ENCODE measurements around the gene HSPA12A.
"Not testable (repeated sequence)": the region's sequence is repeated elsewhere in the genome, so short reads cannot be mapped to it uniquely, and the experiment has no call there.

HSPA12A gene

DNA sequence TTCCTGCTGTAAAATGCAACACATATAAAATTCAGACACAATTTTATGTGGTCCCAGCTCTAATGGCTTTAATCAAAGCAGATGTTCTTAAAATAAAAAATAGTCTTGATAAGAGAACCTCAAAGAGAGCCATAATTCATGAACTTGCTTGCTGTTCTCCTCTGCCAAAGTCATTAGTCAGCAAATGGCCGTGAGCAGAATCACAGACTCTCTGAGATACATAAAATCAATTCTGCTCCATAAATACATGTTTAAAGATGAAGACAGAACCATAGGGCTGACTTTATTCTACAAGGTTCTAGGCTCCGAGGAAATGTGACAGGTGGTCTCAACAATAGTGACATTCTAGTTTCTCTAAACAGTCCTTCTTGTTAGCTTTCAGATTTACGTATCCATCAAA is 29.8 kb downstream of the HSPA12A start:
- Histone ChIP-seq H3K36me3 (replicated peaks in 1 of 2; ENCODE audit: control insufficient read depth in 2 of 2, insufficient read depth in 2 of 2, low read length in 2 of 2) (no peaks in the 10 kb centered on the region), H3K9ac (ENCODE audit: low read depth, low read length, poor library complexity) (no peak overlapping the region), H3K27ac (replicated peaks; ENCODE audit: low read length) (no peak overlapping the region), H3K27me3 (ENCODE audit: control insufficient read depth in 3 of 3, insufficient read depth in 3 of 3, low read depth in 1 of 3, low read length in 3 of 3) (peaks cover 0 to 3% (median 0%) of the 10 kb centered on the region in 3 experiments), H2BK12ac (ENCODE audit: low read length) (no peak overlapping the region), H2BK120ac (ENCODE audit: low read depth, low read length) (no peak overlapping the region), H3K79me1 (ENCODE audit: low read depth, low read length) (no peaks in the 10 kb centered on the region), H3K4ac (ENCODE audit: low read length) (no peak overlapping the region), H3K4me3 (ENCODE audit: low read length in 2 of 2) (no peak overlapping the region), H2BK5ac (ENCODE audit: low read length) (no peak overlapping the region), H3K14ac (ENCODE audit: low read length) (no peak overlapping the region), H2AK5ac (ENCODE audit: low read depth, low read length) (no peak overlapping the region), H4K8ac (ENCODE audit: low read depth, low read length) (no peak overlapping the region), H2BK15ac (ENCODE audit: low read length) (no peak overlapping the region), H4K91ac (ENCODE audit: low read depth, low read length, poor library complexity) (no peak overlapping the region), H3K4me1 (ENCODE audit: control insufficient read depth in 2 of 2, insufficient read depth in 1 of 2, low read depth in 1 of 2, low read length in 2 of 2) (peaks cover 0 to 2% of the 10 kb centered on the region in 2 donors), H3K18ac (ENCODE audit: low read length) (no peak overlapping the region), H3K23ac (ENCODE audit: low read depth, low read length, poor library complexity) (no peak overlapping the region), H3K9me3 (replicated peaks in 1 of 2; ENCODE audit: control insufficient read depth in 2 of 2, insufficient read depth in 1 of 2, low read depth in 1 of 2, low read length in 2 of 2) (peaks cover 0 to 1% of the 10 kb centered on the region in 2 donors), H3K4me2 (ENCODE audit: insufficient read depth, low read length, poor library complexity, severe bottlenecking) (no peak overlapping the region), H2AFZ (ENCODE audit: low read length) (no peak overlapping the region)
- no peak for DNase-seq (ENCODE audit: low spot score)
- no CpG with 5 or more reads among the region's 3 CpGs for WGBS, 2 donors (ENCODE audit: extremely low coverage in 2 of 2, insufficient read length in 2 of 2, insufficient replicate concordance in 1 of 2)

DNA sequence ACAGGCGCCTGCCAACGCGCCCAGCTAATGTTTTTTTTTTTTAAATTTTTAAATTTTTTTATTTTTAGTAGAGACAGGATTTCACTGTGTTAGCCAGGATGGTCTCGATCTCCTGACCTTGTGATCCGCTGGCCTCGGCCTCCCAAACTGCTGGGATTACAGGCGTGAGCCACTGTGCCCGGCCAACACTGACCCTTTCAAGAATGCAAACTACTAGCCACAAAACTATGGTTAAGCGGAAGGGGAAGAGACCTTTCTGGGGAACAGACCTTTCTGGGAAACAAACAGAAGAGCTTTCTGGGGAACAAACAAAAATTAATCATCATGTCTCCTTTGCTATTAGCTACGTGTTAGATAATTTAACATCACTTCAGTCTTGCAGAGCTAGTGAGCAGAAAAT is 30.6 kb downstream of the HSPA12A start:
- not testable (repeated sequence) for H3K36me3 ChIP-seq (replicated peaks in 1 of 2; ENCODE audit: control insufficient read depth in 2 of 2, insufficient read depth in 2 of 2, low read length in 2 of 2); H3K4me2 ChIP-seq (ENCODE audit: insufficient read depth, low read length, poor library complexity, severe bottlenecking); H4K91ac ChIP-seq (ENCODE audit: low read depth, low read length, poor library complexity); H3K27me3 ChIP-seq (ENCODE audit: control insufficient read depth in 3 of 3, insufficient read depth in 3 of 3, low read depth in 1 of 3, low read length in 3 of 3); H2BK15ac ChIP-seq (ENCODE audit: low read length); H4K8ac ChIP-seq (ENCODE audit: low read depth, low read length); DNase-seq (ENCODE audit: low spot score); H2AK5ac ChIP-seq (ENCODE audit: low read depth, low read length); H3K18ac ChIP-seq (ENCODE audit: low read length); H3K9me3 ChIP-seq (replicated peaks in 1 of 2; ENCODE audit: control insufficient read depth in 2 of 2, insufficient read depth in 1 of 2, low read depth in 1 of 2, low read length in 2 of 2); H3K4ac ChIP-seq (ENCODE audit: low read length); H3K79me1 ChIP-seq (ENCODE audit: low read depth, low read length); H2BK5ac ChIP-seq (ENCODE audit: low read length); H3K4me1 ChIP-seq (ENCODE audit: control insufficient read depth in 2 of 2, insufficient read depth in 1 of 2, low read depth in 1 of 2, low read length in 2 of 2); H2AFZ ChIP-seq (ENCODE audit: low read length); H3K9ac ChIP-seq (ENCODE audit: low read depth, low read length, poor library complexity); H3K14ac ChIP-seq (ENCODE audit: low read length); H3K27ac ChIP-seq (replicated peaks; ENCODE audit: low read length); H2BK120ac ChIP-seq (ENCODE audit: low read depth, low read length); H3K23ac ChIP-seq (ENCODE audit: low read depth, low read length, poor library complexity); H3K4me3 ChIP-seq (ENCODE audit: low read length in 2 of 2); H2BK12ac ChIP-seq (ENCODE audit: low read length)
- WGBS, 2 donors (ENCODE audit: extremely low coverage in 2 of 2, insufficient read length in 2 of 2, insufficient replicate concordance in 1 of 2): no CpG with 5 or more reads among the region's 10 CpGs

DNA sequence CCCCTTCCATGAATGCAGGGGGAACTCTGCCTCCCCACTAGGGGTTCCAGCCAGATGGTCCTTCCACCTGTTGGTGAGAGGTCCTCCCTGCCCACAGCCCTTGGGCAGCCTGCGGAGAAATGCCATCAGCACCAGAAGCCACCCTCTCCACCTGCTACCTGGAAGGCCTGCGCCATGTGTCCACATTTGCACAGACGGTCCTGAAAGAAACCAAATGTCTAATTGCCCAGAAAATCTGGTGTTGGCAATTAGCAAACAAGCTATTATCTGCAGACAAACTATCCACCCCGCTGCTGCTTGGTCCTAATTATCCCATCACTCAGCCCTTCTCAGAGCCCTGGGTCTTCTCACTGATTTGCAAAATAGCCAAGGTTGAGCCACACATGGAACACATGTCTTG is 32.3 kb downstream of the HSPA12A start:
- DNase-seq (ENCODE audit: low spot score): no peak
- no peak overlapping the region for H3K4me2 ChIP-seq (ENCODE audit: insufficient read depth, low read length, poor library complexity, severe bottlenecking)
- H2AFZ ChIP-seq (ENCODE audit: low read length): no peak overlapping the region
- no peak overlapping the region for H2AK5ac ChIP-seq (ENCODE audit: low read depth, low read length)
- no peak overlapping the region for H2BK15ac ChIP-seq (ENCODE audit: low read length)
- peaks cover 0 to 7% of the 10 kb centered on the region in 2 donors for H3K4me1 ChIP-seq (ENCODE audit: control insufficient read depth in 2 of 2, insufficient read depth in 1 of 2, low read depth in 1 of 2, low read length in 2 of 2)
- H3K27me3 ChIP-seq (ENCODE audit: control insufficient read depth in 3 of 3, insufficient read depth in 3 of 3, low read depth in 1 of 3, low read length in 3 of 3): no peaks in the 10 kb centered on the region
- no peak overlapping the region for H3K4ac ChIP-seq (ENCODE audit: low read length)
- no peak overlapping the region for H3K23ac ChIP-seq (ENCODE audit: low read depth, low read length, poor library complexity)
- H3K79me1 ChIP-seq (ENCODE audit: low read depth, low read length): peaks cover under 1% of the 10 kb centered on the region
- H4K8ac ChIP-seq (ENCODE audit: low read depth, low read length): no peak overlapping the region
- H3K9ac ChIP-seq (ENCODE audit: low read depth, low read length, poor library complexity): no peak overlapping the region
- peaks cover 0 to 1% of the 10 kb centered on the region in 2 donors for H3K9me3 ChIP-seq (replicated peaks in 1 of 2; ENCODE audit: control insufficient read depth in 2 of 2, insufficient read depth in 1 of 2, low read depth in 1 of 2, low read length in 2 of 2)
- no peak overlapping the region for H2BK12ac ChIP-seq (ENCODE audit: low read length)
- H4K91ac ChIP-seq (ENCODE audit: low read depth, low read length, poor library complexity): no peak overlapping the region
- H3K27ac ChIP-seq (replicated peaks; ENCODE audit: low read length): no peak overlapping the region
- no CpG with 5 or more reads among the region's 4 CpGs for WGBS, 2 donors (ENCODE audit: extremely low coverage in 2 of 2, insufficient read length in 2 of 2, insufficient replicate concordance in 1 of 2)
- H3K14ac ChIP-seq (ENCODE audit: low read length): no peak overlapping the region
- H2BK120ac ChIP-seq (ENCODE audit: low read depth, low read length): no peak overlapping the region
- no peak overlapping the region for H3K4me3 ChIP-seq (ENCODE audit: low read length in 2 of 2)
- H2BK5ac ChIP-seq (ENCODE audit: low read length): no peak overlapping the region
- H3K18ac ChIP-seq (ENCODE audit: low read length): no peak overlapping the region
- H3K36me3 ChIP-seq (replicated peaks in 1 of 2; ENCODE audit: control insufficient read depth in 2 of 2, insufficient read depth in 2 of 2, low read length in 2 of 2): no peaks in the 10 kb centered on the region

DNA sequence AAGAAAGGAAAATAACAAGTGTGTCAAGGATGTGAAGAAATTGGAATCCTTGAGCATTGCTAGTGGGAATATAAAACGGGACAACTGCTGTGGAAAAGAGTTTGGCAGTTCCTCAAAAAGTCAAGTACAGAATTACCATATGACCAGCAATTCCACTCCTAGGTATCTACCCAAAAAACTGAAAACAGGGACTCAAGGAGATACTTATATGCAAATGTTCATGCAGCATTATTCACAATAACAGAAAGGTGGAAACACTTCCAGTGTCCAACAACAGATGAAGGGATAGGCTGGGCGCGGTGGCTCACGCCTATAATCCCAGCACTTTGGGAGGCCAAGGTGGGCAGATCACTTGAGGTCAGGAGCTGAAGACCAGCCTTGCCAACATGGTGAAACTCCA is 33.5 kb downstream of the HSPA12A start:
- Histone ChIP-seq H3K4me2 (ENCODE audit: insufficient read depth, low read length, poor library complexity, severe bottlenecking) (no peak overlapping the region), H3K18ac (ENCODE audit: low read length) (no peak overlapping the region), H3K4me1 (ENCODE audit: control insufficient read depth in 2 of 2, insufficient read depth in 1 of 2, low read depth in 1 of 2, low read length in 2 of 2) (peaks cover 0 to 7% of the 10 kb centered on the region in 2 donors), H3K27ac (replicated peaks; ENCODE audit: low read length) (no peak overlapping the region), H3K27me3 (ENCODE audit: control insufficient read depth in 3 of 3, insufficient read depth in 3 of 3, low read depth in 1 of 3, low read length in 3 of 3) (no peaks in the 10 kb centered on the region), H2AK5ac (ENCODE audit: low read depth, low read length) (no peak overlapping the region), H3K4me3 (ENCODE audit: low read length in 2 of 2) (no peak overlapping the region), H4K8ac (ENCODE audit: low read depth, low read length) (no peak overlapping the region), H3K9me3 (replicated peaks in 1 of 2; ENCODE audit: control insufficient read depth in 2 of 2, insufficient read depth in 1 of 2, low read depth in 1 of 2, low read length in 2 of 2) (peaks cover 0 to 1% of the 10 kb centered on the region in 2 donors), H3K4ac (ENCODE audit: low read length) (no peak overlapping the region), H3K14ac (ENCODE audit: low read length) (no peak overlapping the region), H3K79me1 (ENCODE audit: low read depth, low read length) (peaks cover 3% of the 10 kb centered on the region), H3K9ac (ENCODE audit: low read depth, low read length, poor library complexity) (no peak overlapping the region), H4K91ac (ENCODE audit: low read depth, low read length, poor library complexity) (no peak overlapping the region), H2BK120ac (ENCODE audit: low read depth, low read length) (no peak overlapping the region), H2BK5ac (ENCODE audit: low read length) (no peak overlapping the region), H3K23ac (ENCODE audit: low read depth, low read length, poor library complexity) (no peak overlapping the region), H3K36me3 (replicated peaks in 1 of 2; ENCODE audit: control insufficient read depth in 2 of 2, insufficient read depth in 2 of 2, low read length in 2 of 2) (no peaks in the 10 kb centered on the region), H2BK12ac (ENCODE audit: low read length) (no peak overlapping the region), H2BK15ac (ENCODE audit: low read length) (no peak overlapping the region), H2AFZ (ENCODE audit: low read length) (no peak overlapping the region)
- WGBS, 2 donors (ENCODE audit: extremely low coverage in 2 of 2, insufficient read length in 2 of 2, insufficient replicate concordance in 1 of 2): no CpG with 5 or more reads among the region's 4 CpGs
- no peak for DNase-seq (ENCODE audit: low spot score)

Measured in neuronal stem cell (in vitro differentiated cells).